NCI-H2107 treated with DMSO at 0.1 percent for 48 hours (cell line): ENCODE measurements around the gene PDCD6IP.
A peak's percentile ranks its signal among the peaks of the same experiment; 100 is the strongest.
"Not testable (repeated sequence)": the region's sequence is repeated elsewhere in the genome, so short reads cannot be mapped to it uniquely, and the experiment has no call there.

ENCODE experiments used
- DNase-seq: peaks from one replicate; lab custom pipeline; 2025; ENCODE audit not compliant: unreplicated experiment; lab: John Stamatoyannopoulos, UW

Gene PDCD6IP

GRCh38 chr3:33798418-33799201 is at the start of gene PDCD6IP:
PDCD6IP (plus strand) TSS chr3:33798630; CDS start chr3:33798729, 99 bp downstream.
- peak; percentile 58 for DNase-seq

- DNase-seq = no peak
Observed at GRCh38 chr3:33749546-33750210, 48.8 kb upstream of the PDCD6IP start.

GRCh38 chr3:33750211-33750548 is 48.2 kb upstream of the PDCD6IP start:
- DNase-seq = no peak

- DNase-seq = no peak
Observed at GRCh38 chr3:33751336-33751735, 47.1 kb upstream of the PDCD6IP start.

GRCh38 chr3:33754391-33754790 is 44.0 kb upstream of the PDCD6IP start:
- DNase-seq = not testable (repeated sequence)

- no peak for DNase-seq
Observed at GRCh38 chr3:33758281-33758680, 40.1 kb upstream of the PDCD6IP start.

- DNase-seq = no peak
Observed at GRCh38 chr3:33758864-33759263, 39.6 kb upstream of the PDCD6IP start.

- no peak for DNase-seq
Observed at GRCh38 chr3:33768578-33769330, 29.7 kb upstream of the PDCD6IP start.

GRCh38 chr3:33773637-33774036 is 24.8 kb upstream of the PDCD6IP start:
- DNase-seq = no peak

- no peak for DNase-seq
Observed at GRCh38 chr3:33775363-33775762, 23.1 kb upstream of the PDCD6IP start.

GRCh38 chr3:33777996-33778395 is 20.4 kb upstream of the PDCD6IP start:
- DNase-seq = no peak

- DNase-seq = no peak
Observed at GRCh38 chr3:33779751-33780150, 18.7 kb upstream of the PDCD6IP start.

- not testable (repeated sequence) for DNase-seq
Observed at GRCh38 chr3:33781413-33781812, 17.0 kb upstream of the PDCD6IP start.

- no peak for DNase-seq
Observed at GRCh38 chr3:33786565-33787327, 11.7 kb upstream of the PDCD6IP start.

- DNase-seq = peak; percentile 55
Observed at GRCh38 chr3:33787328-33788009, 11.0 kb upstream of the PDCD6IP start.

GRCh38 chr3:33789183-33789954 is 9.1 kb upstream of the PDCD6IP start:
- DNase-seq = no peak

- no peak for DNase-seq
Observed at GRCh38 chr3:33790091-33790490, 8.3 kb upstream of the PDCD6IP start.

GRCh38 chr3:33791477-33792166 is 6.8 kb upstream of the PDCD6IP start:
- DNase-seq = no peak
